HG03354 (cell line): Measurements from ENCODE around the gene C4orf50.

Experiments used
- ATAC-seq: cut with Tn5 transposase; IDR thresholded peaks from one replicate; pipeline ENCODE4 v1.9.1; 2021; ENCODE audit warnings: mild to moderate bottlenecking; ENCODE audit not compliant: unreplicated experiment, poor library complexity, severe bottlenecking

Gene C4orf50

GRCh38 chr4:5928844-5929420, 89.3 kb downstream of the C4orf50 start:
- ATAC-seq = no peak

GRCh38 chr4:5928274-5928673, 90.0 kb downstream of the C4orf50 start:
- no peak for ATAC-seq

GRCh38 chr4:5927747-5928146, 90.5 kb downstream of the C4orf50 start:
- ATAC-seq = no peak

- ATAC-seq = no peak
Observed at GRCh38 chr4:5927116-5927515, 91.1 kb downstream of the C4orf50 start.

- no peak for ATAC-seq
Observed at GRCh38 chr4:5926598-5926997, 91.6 kb downstream of the C4orf50 start.

- no peak for ATAC-seq
Observed at GRCh38 chr4:5925419-5926200, 92.6 kb downstream of the C4orf50 start.

- no peak for ATAC-seq
Observed at GRCh38 chr4:5924461-5925125, 93.6 kb downstream of the C4orf50 start.

- ATAC-seq = no peak
Observed at GRCh38 chr4:5923376-5923775, 94.9 kb downstream of the C4orf50 start.

- ATAC-seq = no peak
Observed at GRCh38 chr4:5922556-5922955, 95.7 kb downstream of the C4orf50 start.

GRCh38 chr4:5921981-5922380, 96.2 kb downstream of the C4orf50 start:
- ATAC-seq = no peak

- ATAC-seq = no peak
Observed at GRCh38 chr4:5921101-5921980, 96.9 kb downstream of the C4orf50 start.

- no peak for ATAC-seq
Observed at GRCh38 chr4:5919571-5919970, 98.7 kb downstream of the C4orf50 start.

GRCh38 chr4:5919044-5919443, 99.2 kb downstream of the C4orf50 start:
- no peak for ATAC-seq

GRCh38 chr4:5918331-5918985, 99.8 kb downstream of the C4orf50 start:
- no peak for ATAC-seq

- ATAC-seq = no peak
Observed at GRCh38 chr4:5917672-5918071, 100.6 kb downstream of the C4orf50 start.

GRCh38 chr4:5916229-5916628, 102.0 kb downstream of the C4orf50 start:
- ATAC-seq = no peak

- ATAC-seq = no peak
Observed at GRCh38 chr4:5913454-5913853, 104.8 kb downstream of the C4orf50 start.

GRCh38 chr4:5912614-5913019, 105.6 kb downstream of the C4orf50 start:
- no peak for ATAC-seq

- ATAC-seq = no peak
Observed at GRCh38 chr4:5908876-5909427, 109.3 kb downstream of the C4orf50 start.
